ENCODE results near the gene SYPL2.

Gene SYPL2

GRCh38 chr1:109514846-109515245 lies 48.5 kb downstream of the SYPL2 start:
- TF ChIP-seq CTCF (IDR thresholded peaks at IDR 0.05; ENCODE audit: unreplicated experiment in 3 of 3): no peak
- H3K4me3 Mint-ChIP-seq: peak overlapping the region in 2 of 3 experiments; percentile 15 to 33
- no peaks in the 10 kb centered on the region for H3K9me3 Mint-ChIP-seq
- no peak overlapping the region for H3K27ac Mint-ChIP-seq
- H3K27me3 Mint-ChIP-seq (ENCODE audit: low read depth): peaks cover 31% of the 10 kb centered on the region
- H3K4me1 Mint-ChIP-seq: peaks cover 23% of the 10 kb centered on the region
- H3K36me3 Mint-ChIP-seq (ENCODE audit: low read depth): no peaks in the 10 kb centered on the region

GRCh38 chr1:109516872-109517271 lies 50.5 kb downstream of the SYPL2 start:
- no peak overlapping the region for H3K4me3 Mint-ChIP-seq
- H3K4me1 Mint-ChIP-seq: peaks cover 26% of the 10 kb centered on the region
- peak overlapping the region; percentile 16 to 32 (median 31) for H3K27ac Mint-ChIP-seq
- no peaks in the 10 kb centered on the region for H3K9me3 Mint-ChIP-seq
- H3K36me3 Mint-ChIP-seq (ENCODE audit: low read depth): no peaks in the 10 kb centered on the region
- TF ChIP-seq CTCF (IDR thresholded peaks at IDR 0.05; ENCODE audit: unreplicated experiment in 3 of 3): no peak
- peaks cover 11% of the 10 kb centered on the region for H3K27me3 Mint-ChIP-seq (ENCODE audit: low read depth)

GRCh38 chr1:109517337-109517736 lies 51.0 kb downstream of the SYPL2 start:
- peak overlapping the region; percentile 16 to 32 (median 31) for H3K27ac Mint-ChIP-seq
- H3K9me3 Mint-ChIP-seq: no peaks in the 10 kb centered on the region
- peaks cover 31% of the 10 kb centered on the region for H3K4me1 Mint-ChIP-seq
- H3K36me3 Mint-ChIP-seq (ENCODE audit: low read depth): no peaks in the 10 kb centered on the region
- H3K4me3 Mint-ChIP-seq: no peak overlapping the region
- peaks cover 6% of the 10 kb centered on the region for H3K27me3 Mint-ChIP-seq (ENCODE audit: low read depth)
- no peak for TF ChIP-seq CTCF (IDR thresholded peaks at IDR 0.05; ENCODE audit: unreplicated experiment in 3 of 3)

- Mint-ChIP-seq H3K36me3 (ENCODE audit: low read depth) (no peaks in the 10 kb centered on the region), H3K9me3 (peaks cover 3% of the 10 kb centered on the region), H3K4me1 (peaks cover 32% of the 10 kb centered on the region), H3K27me3 (ENCODE audit: low read depth) (no peaks in the 10 kb centered on the region), H3K4me3 (no peak overlapping the region), H3K27ac (peak overlapping the region in 2 of 3 experiments; percentile 30 to 43)
- TF ChIP-seq CTCF (IDR thresholded peaks at IDR 0.05; ENCODE audit: unreplicated experiment in 3 of 3): no peak
These were observed 54.9 kb downstream of the SYPL2 start for GRCh38 chr1:109521002-109521951.

- Mint-ChIP-seq H3K27me3 (ENCODE audit: low read depth) (no peaks in the 10 kb centered on the region), H3K4me1 (peaks cover 31% of the 10 kb centered on the region), H3K9me3 (peaks cover 3% of the 10 kb centered on the region), H3K4me3 (no peak overlapping the region), H3K27ac (no peak overlapping the region), H3K36me3 (ENCODE audit: low read depth) (no peaks in the 10 kb centered on the region)
- no peak for TF ChIP-seq CTCF (IDR thresholded peaks at IDR 0.05; ENCODE audit: unreplicated experiment in 3 of 3)
These were observed 55.7 kb downstream of the SYPL2 start for GRCh38 chr1:109522026-109522425.
